OCI-LY1 (cell line): ENCODE measurements around the gene SUFU.

Experiments used
- EZH2 ChIP-seq: fragments of 200-600 bp; sonication (generic), shearing (Covaris generic); IDR thresholded peaks from 2 replicates; pipeline ENCODE4 v1.8.0; 2017; ENCODE audit warnings: borderline replicate concordance, mixed run types, mild to moderate bottlenecking, antibody characterized with exemption, low read length, moderate library complexity, mixed read lengths
- TF ChIP-seq, protein P1 (sequence below): fragments of 200-600 bp; sonication (generic), shearing (Covaris generic); IDR thresholded peaks from 2 replicates; pipeline ENCODE4 v1.5.1; 2017; ENCODE audit warnings: mild to moderate bottlenecking, antibody characterized with exemption, low read length, moderate library complexity, mixed read lengths

DNA sequence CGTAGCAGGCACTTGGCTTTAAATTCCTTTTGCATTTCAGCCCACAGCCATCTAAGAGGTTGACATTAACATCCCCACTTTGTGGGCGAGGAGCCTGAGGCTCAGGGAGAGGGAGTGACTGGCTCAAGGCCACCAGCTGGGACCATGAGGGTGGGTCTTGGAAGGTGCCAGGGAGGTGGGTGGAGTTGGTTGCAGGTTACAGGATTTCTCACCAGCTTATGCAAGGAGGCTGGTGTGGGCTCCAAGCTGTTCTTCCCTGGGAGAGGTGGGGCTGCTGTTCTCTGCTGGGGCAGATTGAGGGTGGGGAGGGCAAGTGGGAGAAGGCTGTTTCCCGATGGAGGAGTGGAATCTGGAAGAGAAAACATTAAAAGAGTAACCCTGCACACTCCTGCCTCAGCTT, 38.3 kb upstream of the SUFU start:
- TF ChIP-seq, protein P1, sequence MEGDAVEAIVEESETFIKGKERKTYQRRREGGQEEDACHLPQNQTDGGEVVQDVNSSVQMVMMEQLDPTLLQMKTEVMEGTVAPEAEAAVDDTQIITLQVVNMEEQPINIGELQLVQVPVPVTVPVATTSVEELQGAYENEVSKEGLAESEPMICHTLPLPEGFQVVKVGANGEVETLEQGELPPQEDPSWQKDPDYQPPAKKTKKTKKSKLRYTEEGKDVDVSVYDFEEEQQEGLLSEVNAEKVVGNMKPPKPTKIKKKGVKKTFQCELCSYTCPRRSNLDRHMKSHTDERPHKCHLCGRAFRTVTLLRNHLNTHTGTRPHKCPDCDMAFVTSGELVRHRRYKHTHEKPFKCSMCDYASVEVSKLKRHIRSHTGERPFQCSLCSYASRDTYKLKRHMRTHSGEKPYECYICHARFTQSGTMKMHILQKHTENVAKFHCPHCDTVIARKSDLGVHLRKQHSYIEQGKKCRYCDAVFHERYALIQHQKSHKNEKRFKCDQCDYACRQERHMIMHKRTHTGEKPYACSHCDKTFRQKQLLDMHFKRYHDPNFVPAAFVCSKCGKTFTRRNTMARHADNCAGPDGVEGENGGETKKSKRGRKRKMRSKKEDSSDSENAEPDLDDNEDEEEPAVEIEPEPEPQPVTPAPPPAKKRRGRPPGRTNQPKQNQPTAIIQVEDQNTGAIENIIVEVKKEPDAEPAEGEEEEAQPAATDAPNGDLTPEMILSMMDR: no peak
- no peak for TF ChIP-seq EZH2
